Measurements from ENCODE around the gene ZC3H7B.

The ZC3H7B gene

DNA sequence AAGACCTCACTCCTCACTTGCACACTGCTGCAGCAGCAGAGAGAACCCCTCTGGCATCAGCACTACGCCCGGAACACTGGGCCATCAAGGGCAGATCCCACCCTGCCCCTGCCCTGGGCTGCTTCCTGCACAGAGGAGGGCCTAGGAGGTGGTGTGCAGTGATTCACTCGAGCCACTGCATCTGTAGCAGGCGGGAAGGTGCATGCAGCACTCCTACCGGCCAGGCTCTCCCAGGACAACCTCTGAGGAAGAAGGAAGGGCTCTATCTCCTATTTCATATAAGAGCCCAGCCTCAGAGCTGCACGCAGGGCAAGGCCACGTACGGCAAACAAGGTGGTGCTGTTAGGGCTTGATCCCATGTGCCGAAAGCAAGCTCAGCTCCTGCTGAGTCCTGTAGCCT, 29.5 kb upstream of the ZC3H7B start:
- H3K9ac ChIP-seq (ENCODE audit: low read length) = no peak overlapping the region
- no peak overlapping the region for H3K4me2 ChIP-seq (ENCODE audit: low read length)
- no peaks in the 10 kb centered on the region for H4K20me1 ChIP-seq (ENCODE audit: insufficient read depth, low read length)
- H2AFZ ChIP-seq (ENCODE audit: low read length) = no peak overlapping the region
- no peaks in the 10 kb centered on the region for H3K9me3 ChIP-seq (ENCODE audit: low read length)
- no peaks in the 10 kb centered on the region for H3K4me1 ChIP-seq (ENCODE audit: insufficient read depth, low read length, severe bottlenecking)
- peaks cover 93% of the 10 kb centered on the region for H3K36me3 ChIP-seq (ENCODE audit: insufficient read depth, low read length)
- H3K79me2 ChIP-seq (ENCODE audit: insufficient read depth, low read length) = no peaks in the 10 kb centered on the region
- no peaks in the 10 kb centered on the region for H3F3A ChIP-seq (ENCODE audit: insufficient read depth, low read length)
- H3K27ac ChIP-seq (ENCODE audit: low read depth, low read length, poor library complexity, severe bottlenecking) = no peak overlapping the region
- H3K9me2 ChIP-seq (ENCODE audit: low read depth, low read length) = no peaks in the 10 kb centered on the region
- no peaks in the 10 kb centered on the region for H3K27me3 ChIP-seq (ENCODE audit: insufficient read depth, low read length)
- no peak overlapping the region for H3K4me3 ChIP-seq (ENCODE audit: low read depth, low read length, poor library complexity, severe bottlenecking)
- no peak for TF ChIP-seq EZH2 (IDR thresholded peaks at IDR 0.05; ENCODE audit: borderline replicate concordance, low read length)
- no peak for TF ChIP-seq CTCF (IDR thresholded peaks at IDR 0.05; ENCODE audit: low read length)

DNA sequence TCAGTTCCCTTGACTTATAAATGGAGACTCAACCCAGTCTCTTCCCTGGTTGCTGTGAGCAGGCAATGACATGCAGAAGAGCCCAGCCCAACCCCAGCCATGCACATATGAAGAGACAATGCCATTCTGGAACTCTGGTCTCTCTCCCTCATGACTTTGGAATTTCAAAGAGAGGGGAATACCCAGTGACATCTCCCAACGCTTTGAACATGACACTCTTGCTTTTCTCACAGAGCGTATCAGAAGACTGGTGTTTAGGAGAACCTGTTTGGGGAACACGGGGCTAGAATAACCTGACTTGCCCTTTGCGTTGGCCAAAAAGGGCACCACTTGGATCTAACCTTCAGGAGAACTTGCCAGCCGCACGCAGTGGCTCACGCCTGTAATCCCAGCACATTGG, 28.2 kb upstream of the ZC3H7B start:
- H3K9ac ChIP-seq (ENCODE audit: low read length) = no peak overlapping the region
- TF ChIP-seq CTCF (IDR thresholded peaks at IDR 0.05; ENCODE audit: low read length) (no peak), EZH2 (IDR thresholded peaks at IDR 0.05; ENCODE audit: borderline replicate concordance, low read length) (no peak)
- no peaks in the 10 kb centered on the region for H3K79me2 ChIP-seq (ENCODE audit: insufficient read depth, low read length)
- H3K9me3 ChIP-seq (ENCODE audit: low read length) = no peaks in the 10 kb centered on the region
- no peaks in the 10 kb centered on the region for H3K9me2 ChIP-seq (ENCODE audit: low read depth, low read length)
- peaks cover 93% of the 10 kb centered on the region for H3K36me3 ChIP-seq (ENCODE audit: insufficient read depth, low read length)
- no peak overlapping the region for H3K27ac ChIP-seq (ENCODE audit: low read depth, low read length, poor library complexity, severe bottlenecking)
- no peak overlapping the region for H2AFZ ChIP-seq (ENCODE audit: low read length)
- no peak overlapping the region for H3K4me2 ChIP-seq (ENCODE audit: low read length)
- H4K20me1 ChIP-seq (ENCODE audit: insufficient read depth, low read length) = no peaks in the 10 kb centered on the region
- no peak overlapping the region for H3K4me3 ChIP-seq (ENCODE audit: low read depth, low read length, poor library complexity, severe bottlenecking)
- H3K4me1 ChIP-seq (ENCODE audit: insufficient read depth, low read length, severe bottlenecking) = no peaks in the 10 kb centered on the region
- H3K27me3 ChIP-seq (ENCODE audit: insufficient read depth, low read length) = no peaks in the 10 kb centered on the region
- H3F3A ChIP-seq (ENCODE audit: insufficient read depth, low read length) = no peaks in the 10 kb centered on the region

- TF ChIP-seq CTCF (IDR thresholded peaks at IDR 0.05; ENCODE audit: low read length) = no peak
- TF ChIP-seq EZH2 (IDR thresholded peaks at IDR 0.05; ENCODE audit: borderline replicate concordance, low read length) = no peak
- Histone ChIP-seq H3K9ac (ENCODE audit: low read length) (no peak overlapping the region), H3K4me2 (ENCODE audit: low read length) (no peak overlapping the region), H3K79me2 (ENCODE audit: insufficient read depth, low read length) (no peaks in the 10 kb centered on the region), H3F3A (ENCODE audit: insufficient read depth, low read length) (no peaks in the 10 kb centered on the region), H4K20me1 (ENCODE audit: insufficient read depth, low read length) (no peaks in the 10 kb centered on the region), H3K4me1 (ENCODE audit: insufficient read depth, low read length, severe bottlenecking) (no peaks in the 10 kb centered on the region), H3K9me2 (ENCODE audit: low read depth, low read length) (no peaks in the 10 kb centered on the region), H3K27ac (ENCODE audit: low read depth, low read length, poor library complexity, severe bottlenecking) (no peak overlapping the region), H3K36me3 (ENCODE audit: insufficient read depth, low read length) (peaks cover 94% of the 10 kb centered on the region), H3K9me3 (ENCODE audit: low read length) (no peaks in the 10 kb centered on the region), H3K4me3 (ENCODE audit: low read depth, low read length, poor library complexity, severe bottlenecking) (no peak overlapping the region), H3K27me3 (ENCODE audit: insufficient read depth, low read length) (no peaks in the 10 kb centered on the region), H2AFZ (ENCODE audit: low read length) (no peak overlapping the region)
These were observed 26.5 kb upstream of the ZC3H7B start for GRCh38 chr22:41274856-41275255.

All from OCI-LY1 (cell line).